GM12801 (cell line): Measurements from ENCODE around the gene APOB.

ENCODE experiments used
- TF ChIP-seq, protein P1 (sequence below): IDR thresholded peaks from one replicate; pipeline ENCODE4 v1.5.1; 2011; ENCODE audit warnings: control low read depth; ENCODE audit not compliant: insufficient read length; ENCODE audit errors: extremely low read depth

The APOB gene

DNA sequence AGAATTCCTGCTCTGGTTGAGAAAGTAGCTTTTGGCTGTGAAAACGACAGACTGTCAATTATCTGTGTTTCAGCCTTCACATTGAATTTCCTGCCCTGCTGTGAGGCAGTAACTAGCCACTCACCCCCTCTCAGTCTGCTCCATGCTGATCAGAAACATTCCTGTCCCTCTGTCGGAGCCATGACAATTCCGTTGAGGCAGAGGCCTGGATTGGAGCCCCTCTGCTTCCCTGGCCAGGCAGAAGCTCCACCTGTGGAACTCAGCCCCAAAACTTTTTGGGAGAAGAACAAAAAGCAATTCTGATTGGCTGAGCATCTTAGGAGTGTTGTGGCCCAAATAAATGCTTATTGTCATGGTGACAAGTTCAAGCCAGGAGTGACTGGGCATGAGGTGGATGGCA lies 60.0 kb downstream of the APOB start:
- TF ChIP-seq, protein P1, sequence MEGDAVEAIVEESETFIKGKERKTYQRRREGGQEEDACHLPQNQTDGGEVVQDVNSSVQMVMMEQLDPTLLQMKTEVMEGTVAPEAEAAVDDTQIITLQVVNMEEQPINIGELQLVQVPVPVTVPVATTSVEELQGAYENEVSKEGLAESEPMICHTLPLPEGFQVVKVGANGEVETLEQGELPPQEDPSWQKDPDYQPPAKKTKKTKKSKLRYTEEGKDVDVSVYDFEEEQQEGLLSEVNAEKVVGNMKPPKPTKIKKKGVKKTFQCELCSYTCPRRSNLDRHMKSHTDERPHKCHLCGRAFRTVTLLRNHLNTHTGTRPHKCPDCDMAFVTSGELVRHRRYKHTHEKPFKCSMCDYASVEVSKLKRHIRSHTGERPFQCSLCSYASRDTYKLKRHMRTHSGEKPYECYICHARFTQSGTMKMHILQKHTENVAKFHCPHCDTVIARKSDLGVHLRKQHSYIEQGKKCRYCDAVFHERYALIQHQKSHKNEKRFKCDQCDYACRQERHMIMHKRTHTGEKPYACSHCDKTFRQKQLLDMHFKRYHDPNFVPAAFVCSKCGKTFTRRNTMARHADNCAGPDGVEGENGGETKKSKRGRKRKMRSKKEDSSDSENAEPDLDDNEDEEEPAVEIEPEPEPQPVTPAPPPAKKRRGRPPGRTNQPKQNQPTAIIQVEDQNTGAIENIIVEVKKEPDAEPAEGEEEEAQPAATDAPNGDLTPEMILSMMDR: no peak

DNA sequence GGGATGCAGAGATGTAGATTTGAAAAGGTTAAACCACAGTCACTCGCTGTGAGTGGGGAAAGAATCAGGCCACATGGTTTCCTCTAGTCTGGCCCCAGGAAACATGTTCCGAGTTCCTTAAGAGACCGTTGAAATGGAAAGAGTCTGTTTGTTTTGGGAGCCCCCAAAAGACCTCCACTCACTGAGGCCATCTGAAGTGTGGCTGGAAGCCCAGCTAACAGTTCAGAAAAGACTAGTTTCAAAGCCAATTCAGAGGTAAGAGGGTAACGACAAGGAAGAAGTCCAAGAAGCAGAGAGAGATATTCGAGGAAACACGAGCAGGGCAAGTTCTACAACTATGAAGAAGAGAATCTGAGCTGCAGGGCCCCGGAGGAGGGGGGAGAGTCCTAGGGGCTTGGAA lies 61.0 kb downstream of the APOB start:
- TF ChIP-seq, protein P1: no peak

DNA sequence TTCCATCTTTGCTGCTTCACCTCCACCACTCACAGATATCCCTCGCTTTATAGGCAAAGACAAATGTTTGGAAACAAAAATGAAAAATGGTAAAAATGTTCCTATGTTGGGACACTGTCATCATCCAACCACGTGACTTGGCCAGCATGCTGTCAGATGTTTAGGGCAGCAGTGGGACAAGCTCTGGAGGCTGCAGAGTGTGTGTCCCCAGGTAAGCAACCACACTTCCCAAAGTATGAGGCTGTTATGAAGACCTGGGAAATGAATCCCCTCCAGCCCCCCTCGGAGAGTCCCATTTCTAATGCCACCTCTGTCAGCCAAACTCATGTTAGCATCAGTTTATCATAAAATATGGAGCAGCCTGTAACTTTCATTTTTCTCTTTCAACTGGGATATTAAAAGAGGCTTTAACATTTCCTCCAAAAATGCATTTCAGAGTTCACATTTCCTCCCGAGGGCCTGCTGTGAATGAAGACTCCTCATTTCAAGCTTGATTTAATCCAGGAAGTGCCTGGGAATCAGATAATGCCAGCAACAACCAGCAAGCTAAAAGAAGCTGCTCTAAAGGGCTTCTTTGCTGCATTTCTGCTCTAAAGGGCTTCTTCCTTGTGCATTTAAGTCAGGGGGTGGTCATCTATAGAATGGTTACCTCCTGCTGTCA lies 66.2 kb downstream of the APOB start:
- TF ChIP-seq, protein P1: no peak

DNA sequence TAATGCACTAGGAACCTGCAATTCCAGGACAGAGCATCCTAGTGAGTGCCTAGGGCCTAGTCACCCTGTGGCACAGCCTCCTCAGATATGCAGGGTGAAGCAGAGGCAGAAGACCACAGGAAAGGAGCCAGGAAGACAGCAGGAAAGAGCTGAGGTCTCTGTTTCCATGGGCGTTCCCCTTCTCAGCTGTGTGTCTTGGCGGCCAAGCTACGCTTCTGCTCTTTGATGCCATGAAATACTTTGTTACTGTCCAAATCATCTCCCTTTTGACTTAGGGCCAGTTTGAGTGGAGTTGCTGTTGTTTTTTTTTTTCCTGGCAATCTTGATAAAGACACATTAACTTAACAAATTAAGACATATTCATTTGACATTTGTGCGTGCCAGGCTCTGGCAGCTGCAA lies 67.3 kb downstream of the APOB start:
- TF ChIP-seq, protein P1: no peak

DNA sequence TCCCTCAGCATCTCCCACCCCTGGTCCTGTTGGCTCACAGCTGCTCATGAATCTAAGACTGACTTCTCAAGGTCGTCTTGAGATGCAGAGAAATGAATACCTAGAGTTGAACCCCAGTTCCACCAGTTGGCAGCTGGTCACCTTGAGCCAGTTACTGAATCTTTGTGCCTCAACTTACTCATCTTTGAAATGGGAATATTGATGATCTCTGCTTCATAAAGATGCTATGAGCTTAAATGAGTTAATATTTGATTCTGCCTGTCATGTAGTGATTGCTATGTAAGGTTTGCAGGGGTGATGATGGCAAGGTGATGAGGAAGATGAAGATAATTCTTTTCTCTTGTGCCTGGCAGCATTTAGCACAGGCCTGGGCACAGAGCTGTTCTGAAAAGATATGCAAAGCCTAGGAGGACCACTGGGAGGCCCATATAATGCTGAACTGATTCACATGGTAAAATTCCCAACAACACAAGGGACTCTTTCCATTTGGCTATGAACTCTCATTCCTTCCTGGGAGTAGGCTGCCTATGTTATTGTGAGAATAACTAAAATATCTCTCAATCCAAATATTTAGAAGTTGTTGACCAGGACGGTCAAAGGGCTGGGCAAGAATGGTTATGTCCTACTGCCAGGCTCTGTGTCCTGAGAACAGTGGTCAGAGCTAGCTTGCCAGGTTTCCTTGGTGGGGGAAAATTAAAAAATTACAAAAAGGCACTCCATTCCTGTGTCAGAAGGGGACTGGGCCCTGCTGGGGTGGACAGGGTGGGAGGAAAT lies 70.9 kb downstream of the APOB start:
- TF ChIP-seq, protein P1: no peak

DNA sequence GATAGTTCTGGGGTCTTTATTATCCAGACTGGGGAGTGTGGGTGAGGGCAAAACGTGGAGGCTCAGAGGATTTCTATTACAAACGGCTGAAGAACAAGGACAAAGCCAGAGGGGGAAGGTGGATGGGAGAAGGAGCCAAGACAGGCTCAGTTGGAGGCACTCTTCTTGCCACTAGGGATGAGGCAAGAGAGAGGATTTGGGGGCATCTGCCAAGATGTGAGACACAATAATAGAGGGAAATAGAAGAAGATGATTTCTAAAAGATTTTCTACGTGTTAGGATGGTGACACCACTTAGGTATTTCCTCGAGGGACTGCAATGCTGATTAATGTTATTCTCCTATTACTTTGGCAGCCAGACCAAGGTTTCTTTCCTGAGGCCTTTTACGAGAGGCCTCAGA lies 71.8 kb downstream of the APOB start:
- TF ChIP-seq, protein P1: no peak

DNA sequence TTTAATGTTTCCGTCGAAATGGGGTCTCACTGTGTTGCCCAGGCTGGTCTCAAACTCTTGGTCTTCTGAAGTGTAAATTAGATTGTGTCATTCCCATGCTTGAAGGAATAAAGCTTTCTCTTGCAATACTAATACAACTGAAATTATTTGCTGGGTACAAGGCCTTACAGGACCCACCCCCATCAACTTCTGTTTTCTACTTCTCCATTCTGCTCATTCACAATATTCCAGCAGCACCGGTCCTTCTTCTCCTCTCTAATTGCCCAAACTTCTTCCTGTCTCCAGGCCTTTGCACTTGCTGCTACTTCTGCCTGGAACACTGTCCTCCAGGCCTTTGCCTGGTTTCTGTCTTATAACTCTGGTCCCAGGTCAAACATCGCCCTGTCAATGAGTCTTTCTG lies 73.8 kb downstream of the APOB start:
- TF ChIP-seq, protein P1: no peak
